Osteoblast (primary cell): ENCODE results near the gene KERA. TPM values are rescaled to one million over a fixed set of nuclear protein-coding genes. Genes with fewer than 3 reads are reported as not detected.
A peak's percentile ranks its signal among the peaks of the same experiment; 100 is the strongest.

Experiments used
- DNase-seq: peaks from one replicate; pipeline ENCODE4 v3.0.0; 2011; ENCODE audit warnings: low spot score, mixed read lengths; ENCODE audit not compliant: insufficient read length; ENCODE audit errors: missing footprints
- H2AFZ ChIP-seq: 2 replicates; pipeline ENCODE4 v1.6.0; 2011; ENCODE audit warnings: mild to moderate bottlenecking, low read length
- H3K27ac ChIP-seq: 2 replicates; pipeline ENCODE4 v1.5.1; 2011; ENCODE audit warnings: mild to moderate bottlenecking, low read depth, low read length, moderate library complexity
- H3K27me3 ChIP-seq: 2 replicates; pipeline ENCODE4 v1.6.0; 2012; ENCODE audit warnings: mild to moderate bottlenecking, control low read depth, inconsistent platforms, low read length, moderate library complexity; ENCODE audit not compliant: insufficient read depth
- H3K36me3 ChIP-seq: 2 replicates; pipeline ENCODE4 v1.5.1; 2011; ENCODE audit warnings: mild to moderate bottlenecking, low read length, control low read depth, moderate library complexity; ENCODE audit not compliant: insufficient read depth
- H3K4me1 ChIP-seq: 2 replicates; pipeline ENCODE4 v1.5.1; 2011; ENCODE audit warnings: mild to moderate bottlenecking, low read length, control low read depth, moderate library complexity; ENCODE audit not compliant: insufficient read depth
- H3K4me2 ChIP-seq: 2 replicates; pipeline ENCODE4 v1.6.0; 2011; ENCODE audit warnings: mild to moderate bottlenecking, low read length; ENCODE audit not compliant: insufficient read depth
- H3K4me3 ChIP-seq: fragments of 200-600 bp; sonication (generic); 3 replicates; pipeline ENCODE4 v1.5.1; 2012; ENCODE audit warnings: mild to moderate bottlenecking, low read length, inconsistent platforms; ENCODE audit not compliant: insufficient read depth
- H3K79me2 ChIP-seq: 2 replicates; pipeline ENCODE4 v1.6.0; 2012; ENCODE audit warnings: mild to moderate bottlenecking, low read length, control low read depth, inconsistent platforms; ENCODE audit not compliant: insufficient read depth
- H3K9me3 ChIP-seq: 2 replicates; pipeline ENCODE4 v1.5.1; 2011; ENCODE audit warnings: low read depth, low read length, control low read depth
- H4K20me1 ChIP-seq: 2 replicates; pipeline ENCODE4 v1.6.0; 2012; ENCODE audit warnings: mild to moderate bottlenecking, low read length, control low read depth; ENCODE audit not compliant: insufficient read depth
- total RNA-seq: library from RNA; depleted of rRNA; stranded (reverse); fragments of >200 nt; gene quantifications from 2 replicates; pipeline ENCODE4 v1.2.3, GENCODE V29; 2012
- TF ChIP-seq, protein P1 (sequence below): IDR thresholded peaks from 2 replicates; pipeline ENCODE4 v1.5.1; 2011; ENCODE audit warnings: mild to moderate bottlenecking, low read depth, low read length, moderate library complexity; ENCODE audit errors: extremely low read depth

The KERA gene
- total RNA-seq, 1 donor: not detected

DNA sequence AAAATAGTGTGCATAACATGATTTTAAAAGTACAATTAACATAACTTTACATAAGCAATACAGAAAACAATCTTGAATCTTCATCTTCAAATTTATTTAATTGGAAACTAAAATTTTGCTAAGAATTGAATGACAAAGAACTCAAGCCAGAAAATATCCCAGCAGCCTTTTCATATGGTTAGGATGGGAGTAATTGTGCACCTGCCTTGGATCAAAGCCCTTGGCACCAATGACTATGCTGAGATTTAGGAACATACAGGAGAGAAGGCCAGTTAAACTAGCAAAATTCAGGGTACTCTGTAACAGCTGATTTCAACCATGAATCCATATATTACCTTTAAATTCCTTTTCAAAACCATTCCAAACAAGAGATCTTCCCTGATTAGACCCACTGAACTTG is 5.8 kb downstream of the KERA start:
- no peak overlapping the region for H3K27ac ChIP-seq
- no peaks in the 10 kb centered on the region for H3K36me3 ChIP-seq
- H3K27me3 ChIP-seq: no peaks in the 10 kb centered on the region

DNA sequence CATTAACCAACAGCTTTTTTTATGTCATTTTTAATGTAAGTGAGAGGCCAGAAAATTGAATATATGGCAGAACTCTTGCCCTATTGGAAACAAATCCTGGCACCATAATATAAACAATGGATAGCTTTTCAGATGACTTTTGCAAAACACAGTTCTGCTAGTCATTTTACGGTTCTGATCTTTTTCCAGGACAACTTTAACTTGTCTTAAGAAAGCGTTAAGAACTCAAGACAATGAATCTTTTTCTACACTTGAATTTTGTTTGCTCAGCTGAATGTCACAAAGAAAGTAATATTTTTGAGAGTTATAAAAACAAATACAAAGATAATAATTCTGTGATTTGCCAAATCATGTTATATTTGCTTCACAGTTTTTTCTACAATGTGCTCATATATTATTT is 13.2 kb downstream of the KERA start:
- Histone ChIP-seq H3K9me3 (no peaks in the 10 kb centered on the region), H3K79me2 (no peaks in the 10 kb centered on the region), H3K4me1 (no peaks in the 10 kb centered on the region), H3K27ac (no peak overlapping the region), H3K4me3 (no peak overlapping the region), H4K20me1 (no peaks in the 10 kb centered on the region), H2AFZ (no peak overlapping the region), H3K4me2 (no peak overlapping the region), H3K36me3 (no peaks in the 10 kb centered on the region), H3K27me3 (no peaks in the 10 kb centered on the region)
- no peak for DNase-seq
- TF ChIP-seq, protein P1, sequence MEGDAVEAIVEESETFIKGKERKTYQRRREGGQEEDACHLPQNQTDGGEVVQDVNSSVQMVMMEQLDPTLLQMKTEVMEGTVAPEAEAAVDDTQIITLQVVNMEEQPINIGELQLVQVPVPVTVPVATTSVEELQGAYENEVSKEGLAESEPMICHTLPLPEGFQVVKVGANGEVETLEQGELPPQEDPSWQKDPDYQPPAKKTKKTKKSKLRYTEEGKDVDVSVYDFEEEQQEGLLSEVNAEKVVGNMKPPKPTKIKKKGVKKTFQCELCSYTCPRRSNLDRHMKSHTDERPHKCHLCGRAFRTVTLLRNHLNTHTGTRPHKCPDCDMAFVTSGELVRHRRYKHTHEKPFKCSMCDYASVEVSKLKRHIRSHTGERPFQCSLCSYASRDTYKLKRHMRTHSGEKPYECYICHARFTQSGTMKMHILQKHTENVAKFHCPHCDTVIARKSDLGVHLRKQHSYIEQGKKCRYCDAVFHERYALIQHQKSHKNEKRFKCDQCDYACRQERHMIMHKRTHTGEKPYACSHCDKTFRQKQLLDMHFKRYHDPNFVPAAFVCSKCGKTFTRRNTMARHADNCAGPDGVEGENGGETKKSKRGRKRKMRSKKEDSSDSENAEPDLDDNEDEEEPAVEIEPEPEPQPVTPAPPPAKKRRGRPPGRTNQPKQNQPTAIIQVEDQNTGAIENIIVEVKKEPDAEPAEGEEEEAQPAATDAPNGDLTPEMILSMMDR: no peak

More for the DNA sequence above, 5.8 kb downstream of the KERA start:
- no peaks in the 10 kb centered on the region for H3K79me2 ChIP-seq
- TF ChIP-seq, protein P1: no peak
- H3K4me2 ChIP-seq: no peak overlapping the region
- no peak for DNase-seq
- H2AFZ ChIP-seq: no peak overlapping the region
- peaks cover 4% of the 10 kb centered on the region for H3K4me1 ChIP-seq
- H3K4me3 ChIP-seq: no peak overlapping the region
- H4K20me1 ChIP-seq: no peaks in the 10 kb centered on the region
- no peaks in the 10 kb centered on the region for H3K9me3 ChIP-seq

GRCh38 chr12:91043408-91043807 is 14.4 kb downstream of the KERA start:
- Histone ChIP-seq H3K4me1 (no peaks in the 10 kb centered on the region), H3K27me3 (no peaks in the 10 kb centered on the region), H4K20me1 (no peaks in the 10 kb centered on the region), H3K4me3 (no peak overlapping the region), H3K9me3 (no peaks in the 10 kb centered on the region), H2AFZ (no peak overlapping the region), H3K36me3 (no peaks in the 10 kb centered on the region), H3K27ac (no peak overlapping the region), H3K79me2 (no peaks in the 10 kb centered on the region), H3K4me2 (no peak overlapping the region)
- TF ChIP-seq, protein P1: no peak
- DNase-seq: no peak

DNA sequence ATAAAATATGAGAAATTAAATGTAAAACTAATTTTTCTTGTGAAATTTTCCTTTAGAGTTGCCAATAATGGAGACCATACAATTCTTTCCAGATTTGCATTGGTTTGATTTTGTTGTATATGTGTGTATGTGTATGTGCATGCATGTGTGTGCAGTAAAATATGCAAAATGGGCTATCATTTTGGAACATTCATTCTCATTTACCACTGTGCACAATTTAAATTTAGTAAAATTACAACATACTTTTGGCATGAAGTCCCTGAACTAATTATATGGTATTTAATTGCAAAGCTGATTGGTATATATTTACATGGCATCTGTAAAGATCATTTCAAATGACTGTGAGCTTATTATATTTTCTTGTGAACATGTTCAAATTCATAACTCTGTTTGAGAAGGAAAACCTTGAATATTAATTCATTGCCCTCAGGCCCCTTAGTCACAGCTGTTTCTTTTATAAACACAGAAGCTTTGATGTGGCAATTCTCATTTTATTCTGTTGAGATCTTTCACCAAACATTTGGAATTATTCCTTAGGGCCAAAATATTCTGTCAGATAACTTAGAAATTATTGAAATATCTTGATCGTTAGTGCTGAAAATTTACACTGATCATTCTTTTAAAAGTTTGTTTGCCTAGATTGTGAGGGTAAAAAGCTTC is 17.6 kb downstream of the KERA start:
- H3K36me3 ChIP-seq: no peaks in the 10 kb centered on the region
- H3K4me3 ChIP-seq: no peak overlapping the region
- H3K4me1 ChIP-seq: no peaks in the 10 kb centered on the region
- TF ChIP-seq, protein P1: no peak
- H3K9me3 ChIP-seq: no peaks in the 10 kb centered on the region
- no peak overlapping the region for H3K27ac ChIP-seq
- H3K79me2 ChIP-seq: no peaks in the 10 kb centered on the region
- H3K27me3 ChIP-seq: no peaks in the 10 kb centered on the region
- DNase-seq: peak; percentile 1
- H4K20me1 ChIP-seq: no peaks in the 10 kb centered on the region
- H2AFZ ChIP-seq: no peak overlapping the region
- H3K4me2 ChIP-seq: no peak overlapping the region
